OCI-LY3 (cell line): ENCODE results near the gene CCIN.
A peak's percentile ranks its signal among the peaks of the same experiment; 100 is the strongest.

Source experiments
- H2AFZ ChIP-seq: fragments of 200-600, 300-600 bp; shearing (Covaris generic); 2 replicates; pipeline ENCODE4 v1.6.0; 2014; ENCODE audit warnings: antibody characterized with exemption, low read depth, low read length
- H3K27ac ChIP-seq: fragments of 200-600, 300-600 bp; sonication (generic); 2 replicates; pipeline ENCODE4 v1.5.1; 2014; ENCODE audit warnings: mild to moderate bottlenecking, low read length, moderate library complexity, mixed read lengths
- H3K27me3 ChIP-seq: fragments of 200-600, 300-600 bp; sonication (generic); 2 replicates; pipeline ENCODE4 v1.6.1; 2014; ENCODE audit warnings: low read depth, low read length, mixed read lengths
- H3K36me3 ChIP-seq: fragments of 200-600, 300-600 bp; sonication (generic); replicated peaks from 2 replicates; pipeline ENCODE3; 2014; ENCODE audit warnings: low read depth, low read length, mixed read lengths
- H3K4me1 ChIP-seq: fragments of 300-600, 200-600 bp; sonication (generic); 2 replicates; pipeline ENCODE4 v1.6.1; 2014; ENCODE audit warnings: low read length, mixed read lengths
- H3K4me2 ChIP-seq: fragments of 200-600, 300-600 bp; sonication (generic); 2 replicates; pipeline ENCODE4 v1.6.1; 2014; ENCODE audit warnings: low read length, mixed read lengths
- H3K4me3 ChIP-seq: fragments of 300-600, 200-600 bp; sonication (generic); 2 replicates; pipeline ENCODE4 v1.5.1; 2014; ENCODE audit warnings: antibody characterized with exemption, mild to moderate bottlenecking, low read length, moderate library complexity
- H3K79me2 ChIP-seq: fragments of 300-600, 200-600 bp; shearing (Covaris generic); 2 replicates; pipeline ENCODE4 v1.6.1; 2014; ENCODE audit warnings: mild to moderate bottlenecking, low read length, mixed read lengths
- H3K9ac ChIP-seq: fragments of 300-600, 200-600 bp; shearing (Covaris generic); 2 replicates; pipeline ENCODE4 v1.6.0; 2014; ENCODE audit warnings: mild to moderate bottlenecking, low read length, moderate library complexity
- H3K9me3 ChIP-seq: fragments of 200-600, 300-600 bp; shearing (Covaris generic); 2 replicates; pipeline ENCODE4 v1.6.1; 2014; ENCODE audit warnings: low read length, mixed read lengths; ENCODE audit not compliant: insufficient read depth
- H4K20me1 ChIP-seq: fragments of 200-600, 300-600 bp; sonication (generic); 2 replicates; pipeline ENCODE4 v1.6.1; 2016; ENCODE audit warnings: low read length, mixed read lengths; ENCODE audit not compliant: insufficient read depth
- CTCF ChIP-seq: fragments of 200-600, 300-600 bp; sonication (generic); IDR thresholded peaks from 2 replicates; pipeline ENCODE4 v1.5.1; 2014; ENCODE audit warnings: antibody characterized with exemption, low read length, low read depth
- EZH2phosphoT487 ChIP-seq: fragments of 200-600 bp; shearing (Covaris generic); IDR thresholded peaks from 2 replicates; pipeline ENCODE4 v1.6.1; 2018; ENCODE audit warnings: antibody characterized with exemption, mixed run types, low read depth

Gene CCIN

GRCh38 chr9:36164372-36164771, 4.8 kb upstream of the CCIN start:
- Histone ChIP-seq H2AFZ (no peak overlapping the region; the same call in 1 of the 2 replicates), H4K20me1 (no peaks in the 10 kb centered on the region), H3K4me2 (no peak overlapping the region), H3K9ac (no peak overlapping the region), H3K79me2 (no peaks in the 10 kb centered on the region), H3K4me3 (no peak overlapping the region), H3K36me3 (no peaks in the 10 kb centered on the region), H3K27me3 (peaks cover 14% of the 10 kb centered on the region), H3K4me1 (no peaks in the 10 kb centered on the region), H3K9me3 (no peaks in the 10 kb centered on the region), H3K27ac (no peak overlapping the region)
- no peak for TF ChIP-seq CTCF
- no peak for TF ChIP-seq EZH2phosphoT487

- Histone ChIP-seq H3K27ac (no peak overlapping the region), H3K4me1 (no peaks in the 10 kb centered on the region), H4K20me1 (no peaks in the 10 kb centered on the region), H3K9me3 (no peaks in the 10 kb centered on the region), H3K4me3 (no peak overlapping the region), H3K36me3 (no peaks in the 10 kb centered on the region), H3K27me3 (peaks cover 14% of the 10 kb centered on the region), H3K9ac (no peak overlapping the region), H3K4me2 (no peak overlapping the region), H3K79me2 (no peaks in the 10 kb centered on the region), H2AFZ (no peak overlapping the region)
- TF ChIP-seq EZH2phosphoT487 (no peak), CTCF (no peak)
These were observed 4.2 kb upstream of the CCIN start for GRCh38 chr9:36164989-36165388.

GRCh38 chr9:36165826-36166167, 3.4 kb upstream of the CCIN start:
- no peak overlapping the region for H3K9ac ChIP-seq

GRCh38 chr9:36166168-36166927, 2.8 kb upstream of the CCIN start:
- peaks cover 13% of the 10 kb centered on the region for H3K27me3 ChIP-seq
- H2AFZ ChIP-seq = peak overlapping the region; percentile 95
- H3K9me3 ChIP-seq = no peaks in the 10 kb centered on the region
- H3K4me1 ChIP-seq = no peaks in the 10 kb centered on the region
- H3K27ac ChIP-seq = no peak overlapping the region
- no peaks in the 10 kb centered on the region for H4K20me1 ChIP-seq
- no peaks in the 10 kb centered on the region for H3K36me3 ChIP-seq
- H3K9ac ChIP-seq = peak overlapping the region; percentile 40
- H3K4me2 ChIP-seq = peak overlapping the region; percentile 81
- no peaks in the 10 kb centered on the region for H3K79me2 ChIP-seq
- H3K4me3 ChIP-seq = peak overlapping the region; percentile 85
- TF ChIP-seq CTCF = peak; percentile 81
- TF ChIP-seq EZH2phosphoT487 = no peak

More at GRCh38 chr9:36165826-36166167, 3.4 kb upstream of the CCIN start:
- Histone ChIP-seq H3K36me3 (no peaks in the 10 kb centered on the region), H3K9me3 (no peaks in the 10 kb centered on the region), H3K4me3 (peak overlapping the region; percentile 85), H4K20me1 (no peaks in the 10 kb centered on the region), H3K79me2 (no peaks in the 10 kb centered on the region), H2AFZ (peak overlapping the region; percentile 95), H3K4me2 (peak overlapping the region; percentile 81), H3K27ac (no peak overlapping the region), H3K4me1 (no peaks in the 10 kb centered on the region), H3K27me3 (peaks cover 14% of the 10 kb centered on the region)
- TF ChIP-seq EZH2phosphoT487 (no peak), CTCF (no peak)
